ENCODE results near the gene RGS12.

RGS12 gene

GRCh38 chr4:3323071-3323481 is 30.3 kb downstream of the RGS12 start:
- Histone ChIP-seq H3K27ac (no peak overlapping the region), H3K9ac (ENCODE audit: insufficient read length) (no peak overlapping the region), H3K4me3 (no peak overlapping the region), H3K9me3 (ENCODE audit: low read depth, low read length) (no peaks in the 10 kb centered on the region), H3K36me3 (ENCODE audit: insufficient read depth, low read length) (peaks cover 5% of the 10 kb centered on the region; the same call in 1 of the 2 replicates)
- DNase-seq (ENCODE audit: low read depth, low spot score) = no peak
- TF ChIP-seq EZH2 (IDR thresholded peaks at IDR 0.05) (no peak), POLR2AphosphoS5 (IDR thresholded peaks at IDR 0.05; ENCODE audit: borderline replicate concordance, low read depth, low read length) (no peak), FOXP2 (optimal IDR thresholded peaks at IDR 0.05; ENCODE audit: control extremely low read depth, extremely low read length, insufficient read depth) (no peak)

- no peak for DNase-seq (ENCODE audit: low read depth, low spot score)
- Histone ChIP-seq H3K9me3 (ENCODE audit: low read depth, low read length) (no peaks in the 10 kb centered on the region), H3K4me3 (no peak overlapping the region), H3K9ac (ENCODE audit: insufficient read length) (no peak overlapping the region), H3K36me3 (ENCODE audit: insufficient read depth, low read length) (peaks cover 5% of the 10 kb centered on the region; the same call in 1 of the 2 replicates), H3K27ac (no peak overlapping the region)
- TF ChIP-seq EZH2 (IDR thresholded peaks at IDR 0.05) (no peak), FOXP2 (optimal IDR thresholded peaks at IDR 0.05; ENCODE audit: control extremely low read depth, extremely low read length, insufficient read depth) (no peak), POLR2AphosphoS5 (IDR thresholded peaks at IDR 0.05; ENCODE audit: borderline replicate concordance, low read depth, low read length) (no peak)
These were observed 31.4 kb downstream of the RGS12 start for GRCh38 chr4:3324093-3324815.

- Histone ChIP-seq H3K27ac (no peak overlapping the region), H3K4me3 (no peak overlapping the region), H3K9me3 (ENCODE audit: low read depth, low read length) (no peaks in the 10 kb centered on the region), H3K36me3 (ENCODE audit: insufficient read depth, low read length) (peaks cover 3% of the 10 kb centered on the region; the same call in 1 of the 2 replicates), H3K9ac (ENCODE audit: insufficient read length) (no peak overlapping the region)
- DNase-seq (ENCODE audit: low read depth, low spot score) = no peak
- no peak for TF ChIP-seq POLR2AphosphoS5 (IDR thresholded peaks at IDR 0.05; ENCODE audit: borderline replicate concordance, low read depth, low read length)
- TF ChIP-seq FOXP2 (optimal IDR thresholded peaks at IDR 0.05; ENCODE audit: control extremely low read depth, extremely low read length, insufficient read depth) = no peak
- TF ChIP-seq EZH2 (IDR thresholded peaks at IDR 0.05) = no peak
These were observed 36.2 kb downstream of the RGS12 start for GRCh38 chr4:3328814-3329663.

GRCh38 chr4:3329887-3330286 is 37.1 kb downstream of the RGS12 start:
- Histone ChIP-seq H3K36me3 (ENCODE audit: insufficient read depth, low read length) (no peaks in the 10 kb centered on the region), H3K4me3 (no peak overlapping the region), H3K27ac (no peak overlapping the region), H3K9me3 (ENCODE audit: low read depth, low read length) (no peaks in the 10 kb centered on the region), H3K9ac (ENCODE audit: insufficient read length) (no peak overlapping the region)
- no peak for TF ChIP-seq FOXP2 (optimal IDR thresholded peaks at IDR 0.05; ENCODE audit: control extremely low read depth, extremely low read length, insufficient read depth)
- TF ChIP-seq POLR2AphosphoS5 (IDR thresholded peaks at IDR 0.05; ENCODE audit: borderline replicate concordance, low read depth, low read length) = no peak
- TF ChIP-seq EZH2 (IDR thresholded peaks at IDR 0.05) = no peak
- no peak for DNase-seq (ENCODE audit: low read depth, low spot score)

GRCh38 chr4:3330707-3331106 is 37.9 kb downstream of the RGS12 start:
- no peak for DNase-seq (ENCODE audit: low read depth, low spot score)

GRCh38 chr4:3331511-3332394 is 38.9 kb downstream of the RGS12 start:
- Histone ChIP-seq H3K27ac (no peak overlapping the region), H3K36me3 (ENCODE audit: insufficient read depth, low read length) (no peaks in the 10 kb centered on the region), H3K4me3 (no peak overlapping the region), H3K9ac (ENCODE audit: insufficient read length) (no peak overlapping the region), H3K9me3 (ENCODE audit: low read depth, low read length) (no peaks in the 10 kb centered on the region)
- no peak for DNase-seq (ENCODE audit: low read depth, low spot score)
- TF ChIP-seq EZH2 (IDR thresholded peaks at IDR 0.05) = no peak
- TF ChIP-seq POLR2AphosphoS5 (IDR thresholded peaks at IDR 0.05; ENCODE audit: borderline replicate concordance, low read depth, low read length) = no peak
- TF ChIP-seq FOXP2 (optimal IDR thresholded peaks at IDR 0.05; ENCODE audit: control extremely low read depth, extremely low read length, insufficient read depth) = no peak

More at GRCh38 chr4:3330707-3331106, 37.9 kb downstream of the RGS12 start:
- Histone ChIP-seq H3K9ac (ENCODE audit: insufficient read length) (no peak overlapping the region), H3K27ac (no peak overlapping the region), H3K9me3 (ENCODE audit: low read depth, low read length) (no peaks in the 10 kb centered on the region), H3K4me3 (no peak overlapping the region), H3K36me3 (ENCODE audit: insufficient read depth, low read length) (no peaks in the 10 kb centered on the region)
- TF ChIP-seq FOXP2 (optimal IDR thresholded peaks at IDR 0.05; ENCODE audit: control extremely low read depth, extremely low read length, insufficient read depth) (no peak), EZH2 (IDR thresholded peaks at IDR 0.05) (no peak), POLR2AphosphoS5 (IDR thresholded peaks at IDR 0.05; ENCODE audit: borderline replicate concordance, low read depth, low read length) (no peak)

GRCh38 chr4:3332498-3332897 is 39.7 kb downstream of the RGS12 start:
- H3K36me3 ChIP-seq (ENCODE audit: insufficient read depth, low read length) = no peaks in the 10 kb centered on the region
- no peak for DNase-seq (ENCODE audit: low read depth, low spot score)
- H3K9me3 ChIP-seq (ENCODE audit: low read depth, low read length) = no peaks in the 10 kb centered on the region
- no peak for TF ChIP-seq EZH2 (IDR thresholded peaks at IDR 0.05)
- TF ChIP-seq POLR2AphosphoS5 (IDR thresholded peaks at IDR 0.05; ENCODE audit: borderline replicate concordance, low read depth, low read length) = no peak
- TF ChIP-seq FOXP2 (optimal IDR thresholded peaks at IDR 0.05; ENCODE audit: control extremely low read depth, extremely low read length, insufficient read depth) = no peak
- H3K9ac ChIP-seq (ENCODE audit: insufficient read length) = no peak overlapping the region
- no peak overlapping the region for H3K27ac ChIP-seq
- H3K4me3 ChIP-seq = no peak overlapping the region

Data from SK-N-MC (cell line).